Measurements from ENCODE around the gene OR10H2. TPM values are rescaled to one million over a fixed set of nuclear protein-coding genes. Genes with fewer than 3 reads are reported as not detected.

OR10H2 gene
- total and polyA plus RNA-seq, 7 experiments from 2014 or later: not detected

- H3K27ac Mint-ChIP-seq: peak overlapping the region in 1 of 9 donors; percentile 47
- DNase-seq (no peak), ATAC-seq (no peak)
- H3K4me1 Mint-ChIP-seq: peaks cover 0 to 10% (median 3%) of the 10 kb centered on the region in 7 donors
- Histone ChIP-seq H3K9me3 (ENCODE audit: control insufficient read depth in 2 of 3, low read length in 3 of 3) (no peaks in the 10 kb centered on the region), H3K4me1 (ENCODE audit: control insufficient read depth in 2 of 2, insufficient read depth in 2 of 2, low read length in 2 of 2) (no peaks in the 10 kb centered on the region), H3K27ac (ENCODE audit: low read depth, low read length) (no peak overlapping the region), H3K27me3 (ENCODE audit: control insufficient read depth in 2 of 2, insufficient read depth in 2 of 2, low read length in 2 of 2) (no peaks in the 10 kb centered on the region), H3K36me3 (ENCODE audit: control insufficient read depth in 2 of 3, insufficient read depth in 3 of 3, low read length in 3 of 3) (no peaks in the 10 kb centered on the region), H3K4me3 (ENCODE audit: low read length) (no peak overlapping the region)
- ChIA-PET POLR2A (no interaction called here), CTCF (no interaction called here)
- no peaks in the 10 kb centered on the region for H3K36me3 Mint-ChIP-seq
- no peak overlapping the region for H3K4me3 Mint-ChIP-seq
- H3K9me3 Mint-ChIP-seq: peaks cover 0 to 4% (median 0%) of the 10 kb centered on the region in 11 donors
- peaks cover 2 to 44% (median 21%) of the 10 kb centered on the region in 5 donors for H3K27me3 Mint-ChIP-seq
- intact Hi-C loops (cut with micrococcal nuclease): no loop called here
Measured at GRCh38 chr19:15776991-15777970, 49.5 kb downstream of the OR10H2 start.

Other genes starting within 250 kb of the OR10H2 start
- gene PGLYRP2, start 248.5 kb upstream of the OR10H2 start, total RNA-seq: under 1 TPM in 3 of 5 experiments, not detected in 2; 0.21 to 0.65 (median 0.49) TPM
- gene PGLYRP2, start 248.5 kb upstream of the OR10H2 start, polyA plus RNA-seq: under 1 TPM; 0.25 to 0.53 TPM
- gene CYP4F22, start 219.5 kb upstream of the OR10H2 start, total RNA-seq: 1 to 10 TPM in 1 of 5 experiments, under 1 TPM in 3, not detected in 1; 0.24 to 3.6 (median 0.28) TPM
- under 1 TPM in 1 of 2 donors, not detected in 1; 0.15 TPM for gene CYP4F22, start 219.5 kb upstream of the OR10H2 start, polyA plus RNA-seq
- gene CYP4F8, start 112.8 kb upstream of the OR10H2 start, total RNA-seq: not detected
- not detected for gene CYP4F8, start 112.8 kb upstream of the OR10H2 start, polyA plus RNA-seq
- gene CYP4F3, start 87.1 kb upstream of the OR10H2 start, total RNA-seq: under 1 TPM in 2 of 5 experiments, not detected in 3; 0.34 to 0.81 TPM
- gene CYP4F3, start 87.1 kb upstream of the OR10H2 start, polyA plus RNA-seq: not detected
- 1 to 10 TPM in 2 of 5 experiments, under 1 TPM in 2, not detected in 1; 0.50 to 1.6 (median 0.96) TPM for gene CYP4F12, start 54.9 kb upstream of the OR10H2 start, total RNA-seq
- not detected for gene CYP4F12, start 54.9 kb upstream of the OR10H2 start, polyA plus RNA-seq
- not detected for gene OR10H3, start 10.0 kb downstream of the OR10H2 start, total RNA-seq
- gene OR10H3, start 10.0 kb downstream of the OR10H2 start, polyA plus RNA-seq: not detected
- not detected for gene OR10H5, start 59.6 kb downstream of the OR10H2 start, total RNA-seq
- gene OR10H5, start 59.6 kb downstream of the OR10H2 start, polyA plus RNA-seq: not detected
- under 1 TPM in 1 of 5 experiments, not detected in 4; 0.22 TPM for gene OR10H1, start 87.6 kb downstream of the OR10H2 start, total RNA-seq
- gene OR10H1, start 87.6 kb downstream of the OR10H2 start, polyA plus RNA-seq: not detected
- under 1 TPM in 1 of 5 experiments, not detected in 4; 0.42 TPM for gene CYP4F2, start 170.1 kb downstream of the OR10H2 start, total RNA-seq
- gene CYP4F2, start 170.1 kb downstream of the OR10H2 start, polyA plus RNA-seq: not detected
- not detected for gene CYP4F11, start 206.5 kb downstream of the OR10H2 start, total RNA-seq
- not detected for gene CYP4F11, start 206.5 kb downstream of the OR10H2 start, polyA plus RNA-seq
- not detected for gene OR10H4, start 221.0 kb downstream of the OR10H2 start, total RNA-seq
- gene OR10H4, start 221.0 kb downstream of the OR10H2 start, polyA plus RNA-seq: not detected